AG04449 (cell line): Measurements from ENCODE around the gene CFTR.

Experiments
- CTCF ChIA-PET: fragments of 350-600 bp; formaldehyde crosslinking; extraction: SDS; loops from one replicate; lab custom pipeline; 2021; ENCODE audit warnings: antibody characterized with exemption; lab: Yijun Ruan, JAX
- POLR2A ChIA-PET: fragments of 400-600, 350-600 bp; formaldehyde crosslinking; extraction: SDS; loops from one replicate; lab custom pipeline; 2020; ENCODE audit warnings: antibody characterized with exemption, inconsistent platforms; lab: Yijun Ruan, JAX
- DNase-seq: peaks from one replicate; pipeline ENCODE4 v3.0.0-alpha.2; 2010; ENCODE audit warnings: low read depth, low spot score
- H3K4me3 ChIP-seq: 2 replicates; pipeline ENCODE4 v1.5.1; 2011; ENCODE audit warnings: low read depth, mild to moderate bottlenecking, control low read depth, low read length
- TF ChIP-seq, protein P1 (sequence below): IDR thresholded peaks from one replicate; pipeline ENCODE4 v1.5.1; 2011; ENCODE audit warnings: mild to moderate bottlenecking, moderate library complexity, low read length, control low read depth, inconsistent platforms; ENCODE audit not compliant: insufficient read depth; ENCODE audit errors: missing control alignments

CFTR gene

DNA sequence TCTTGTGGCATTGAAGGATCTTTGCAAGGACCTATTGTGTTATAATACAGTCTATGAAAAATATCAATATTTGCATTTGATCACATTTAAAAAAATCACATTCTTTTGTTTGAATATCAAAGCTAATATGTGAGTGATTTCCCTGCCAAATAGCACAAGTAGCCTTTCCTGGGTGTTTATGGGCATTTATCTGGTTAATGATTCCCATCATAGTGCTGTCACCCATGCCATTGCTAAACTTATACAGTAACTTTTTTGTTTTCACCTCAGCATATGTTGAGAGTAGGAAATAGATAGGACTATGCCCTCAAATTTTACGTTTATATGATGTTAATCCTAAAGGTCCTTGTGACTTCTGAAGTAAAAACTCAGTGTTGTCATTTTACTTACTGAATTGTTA is 136.9 kb downstream of the CFTR start:
- CTCF ChIA-PET: no interaction called here

DNA sequence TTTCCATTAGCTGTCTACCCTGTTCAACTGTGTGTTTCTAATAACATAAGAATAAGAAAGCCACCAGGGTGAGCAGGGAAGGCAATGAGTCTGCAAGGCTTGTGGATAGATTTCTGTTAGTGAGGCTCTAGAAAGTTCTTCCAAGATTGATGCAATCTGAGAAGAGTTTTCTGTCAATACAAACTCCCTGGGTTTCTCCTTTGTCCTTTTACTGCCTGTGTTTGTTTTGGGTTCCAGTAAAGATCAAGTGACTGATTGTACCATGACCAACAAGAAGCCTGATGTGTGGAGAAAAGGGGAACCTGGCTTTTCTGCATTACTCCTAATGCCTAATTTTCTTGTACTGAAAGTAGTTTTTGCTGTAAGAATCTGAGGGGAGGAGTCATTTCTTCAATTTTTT is 139.9 kb downstream of the CFTR start:
- H3K4me3 ChIP-seq: no peak overlapping the region
- CTCF ChIA-PET: no interaction called here
- POLR2A ChIA-PET: no interaction called here
- DNase-seq: no peak
- TF ChIP-seq, protein P1, sequence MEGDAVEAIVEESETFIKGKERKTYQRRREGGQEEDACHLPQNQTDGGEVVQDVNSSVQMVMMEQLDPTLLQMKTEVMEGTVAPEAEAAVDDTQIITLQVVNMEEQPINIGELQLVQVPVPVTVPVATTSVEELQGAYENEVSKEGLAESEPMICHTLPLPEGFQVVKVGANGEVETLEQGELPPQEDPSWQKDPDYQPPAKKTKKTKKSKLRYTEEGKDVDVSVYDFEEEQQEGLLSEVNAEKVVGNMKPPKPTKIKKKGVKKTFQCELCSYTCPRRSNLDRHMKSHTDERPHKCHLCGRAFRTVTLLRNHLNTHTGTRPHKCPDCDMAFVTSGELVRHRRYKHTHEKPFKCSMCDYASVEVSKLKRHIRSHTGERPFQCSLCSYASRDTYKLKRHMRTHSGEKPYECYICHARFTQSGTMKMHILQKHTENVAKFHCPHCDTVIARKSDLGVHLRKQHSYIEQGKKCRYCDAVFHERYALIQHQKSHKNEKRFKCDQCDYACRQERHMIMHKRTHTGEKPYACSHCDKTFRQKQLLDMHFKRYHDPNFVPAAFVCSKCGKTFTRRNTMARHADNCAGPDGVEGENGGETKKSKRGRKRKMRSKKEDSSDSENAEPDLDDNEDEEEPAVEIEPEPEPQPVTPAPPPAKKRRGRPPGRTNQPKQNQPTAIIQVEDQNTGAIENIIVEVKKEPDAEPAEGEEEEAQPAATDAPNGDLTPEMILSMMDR: no peak

More for the DNA sequence above, 136.9 kb downstream of the CFTR start:
- TF ChIP-seq, protein P1: no peak
- DNase-seq: no peak
- H3K4me3 ChIP-seq: no peak overlapping the region
- POLR2A ChIA-PET: no interaction called here

DNA sequence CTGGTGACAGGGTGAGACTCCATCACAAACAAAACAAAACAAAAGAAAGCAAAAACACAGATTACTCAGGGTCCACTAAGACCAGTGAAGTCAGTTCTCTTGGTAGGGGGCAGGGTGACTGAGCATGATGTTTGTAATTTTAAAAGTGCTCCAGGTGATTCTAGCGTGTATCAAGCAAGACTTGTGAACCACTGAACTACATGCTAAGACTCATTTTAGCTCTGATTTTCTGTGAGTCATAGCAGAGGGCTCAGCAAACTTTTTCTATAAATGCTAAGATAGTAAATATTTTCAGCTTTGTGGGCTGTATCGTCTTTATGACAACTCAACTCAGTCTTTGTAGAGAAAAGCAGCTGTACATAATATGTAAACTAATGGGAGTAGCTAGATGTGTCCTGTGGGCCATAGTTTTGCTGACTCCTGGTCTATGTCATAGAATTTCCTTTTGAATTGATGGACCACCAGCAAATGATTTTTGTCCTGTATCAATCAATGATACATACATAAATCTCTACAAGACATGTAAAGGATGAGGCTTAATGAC is 141.3 kb downstream of the CFTR start:
- CTCF ChIA-PET: no interaction called here
- TF ChIP-seq, protein P1: no peak
- H3K4me3 ChIP-seq: no peak overlapping the region
- POLR2A ChIA-PET: no interaction called here
- no peak for DNase-seq

DNA sequence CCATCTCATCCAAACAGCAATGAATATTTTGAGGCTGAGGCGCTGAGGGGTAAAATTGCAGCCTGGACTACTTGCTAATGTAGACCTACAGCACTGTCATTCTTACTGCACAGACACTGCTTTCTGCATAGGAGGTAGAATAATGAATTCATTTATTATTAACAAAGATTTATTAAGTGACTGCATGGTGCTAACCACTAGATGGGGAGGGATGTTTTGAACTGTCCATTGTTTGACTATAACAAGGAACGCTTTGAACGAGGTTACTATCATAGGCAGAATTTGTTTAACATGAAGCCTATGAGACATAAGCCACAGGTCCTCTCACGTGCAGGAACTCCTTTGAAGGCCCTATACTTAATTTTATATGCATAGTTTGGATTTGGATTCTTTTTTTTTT is 143.8 kb downstream of the CFTR start:
- H3K4me3 ChIP-seq: no peak overlapping the region
- TF ChIP-seq, protein P1: no peak
- DNase-seq: no peak
- CTCF ChIA-PET: no interaction called here
- POLR2A ChIA-PET: no interaction called here

DNA sequence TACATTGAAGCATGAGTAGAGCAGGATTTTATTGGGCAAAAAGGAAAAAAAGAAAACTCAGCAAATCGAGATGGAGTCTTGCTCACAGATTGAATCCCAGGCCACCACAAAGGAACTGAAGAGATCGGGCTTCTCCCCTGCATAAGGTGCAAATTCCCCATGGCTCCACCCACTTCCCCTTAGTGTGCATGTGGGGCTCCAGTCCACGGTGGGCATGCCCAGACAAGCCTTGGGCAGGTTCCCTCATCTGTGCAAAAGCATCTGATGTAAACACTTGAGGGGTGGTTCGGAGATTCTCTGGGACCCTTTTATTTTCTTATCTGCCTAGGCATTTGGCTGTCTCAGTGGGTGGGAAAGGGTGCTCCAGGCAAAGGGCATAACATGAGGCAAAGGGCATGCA is 150.7 kb downstream of the CFTR start:
- TF ChIP-seq, protein P1: no peak

DNA sequence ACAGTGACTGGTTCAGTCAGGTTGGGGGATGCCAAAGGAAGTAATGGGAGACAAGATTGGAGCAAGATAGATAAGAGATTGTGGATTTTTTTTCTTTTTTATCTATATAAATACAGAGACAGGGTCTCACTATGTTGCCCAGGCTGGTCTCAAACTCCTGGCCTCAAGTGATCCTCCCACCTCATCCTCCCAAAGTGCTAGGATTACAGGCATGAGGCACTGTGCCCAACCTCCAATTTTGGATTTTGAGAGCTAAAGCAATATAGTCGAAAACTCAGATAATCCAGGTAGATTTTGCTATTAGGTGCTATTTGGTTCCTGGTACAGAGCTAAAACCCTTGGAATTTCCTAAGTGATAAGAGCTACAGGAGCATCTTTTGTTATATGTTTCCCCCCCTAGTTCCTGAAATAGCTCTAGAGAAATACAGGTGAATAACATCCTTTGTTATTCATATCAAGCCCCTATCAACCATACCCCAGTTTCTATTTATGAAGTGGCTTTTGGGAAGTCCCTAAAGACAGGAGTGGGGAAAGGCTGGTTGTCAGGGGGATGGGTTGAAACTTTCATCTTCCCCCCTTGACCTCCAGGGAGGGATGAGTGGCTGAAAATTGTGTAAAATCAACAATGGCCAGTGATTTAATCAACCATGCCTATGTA is 151.2 kb downstream of the CFTR start:
- POLR2A ChIA-PET: no interaction called here
- CTCF ChIA-PET: no interaction called here
- TF ChIP-seq, protein P1: no peak
- H3K4me3 ChIP-seq: no peak overlapping the region
- no peak for DNase-seq

More for the DNA sequence above, 150.7 kb downstream of the CFTR start:
- POLR2A ChIA-PET: no interaction called here
- H3K4me3 ChIP-seq: no peak overlapping the region
- no peak for DNase-seq
- CTCF ChIA-PET: no interaction called here
